Upper lobe of left lung (tissue), 4 donors: ENCODE results near the gene SLC5A6.

ENCODE experiments used
- POLR2A ChIP-seq, 4 donors: fragments of 450-650 bp; IDR thresholded peaks; one replicate each; pipeline ENCODE4 v1.5.1; 2016 to 2017; ENCODE audit warnings: antibody characterized with exemption in 4 of 4, mild to moderate bottlenecking in 2 of 4
- POLR2AphosphoS5 ChIP-seq, 2 donors: sonication (generic); formaldehyde crosslinking; IDR thresholded peaks; one replicate each; pipeline ENCODE4 v1.5.1; 2017; ENCODE audit warnings: antibody characterized with exemption in 2 of 2
- TF ChIP-seq, protein P1 (sequence below), 6 experiments: fragments of 450-650 bp in 4 of 6; fragments of 200-600 bp in 2 of 6; sonication (generic) in 2 of 6; IDR thresholded peaks; one replicate each; pipeline ENCODE4 v1.5.1; 2016 to 2019; ENCODE audit warnings: antibody characterized with exemption in 6 of 6

DNA sequence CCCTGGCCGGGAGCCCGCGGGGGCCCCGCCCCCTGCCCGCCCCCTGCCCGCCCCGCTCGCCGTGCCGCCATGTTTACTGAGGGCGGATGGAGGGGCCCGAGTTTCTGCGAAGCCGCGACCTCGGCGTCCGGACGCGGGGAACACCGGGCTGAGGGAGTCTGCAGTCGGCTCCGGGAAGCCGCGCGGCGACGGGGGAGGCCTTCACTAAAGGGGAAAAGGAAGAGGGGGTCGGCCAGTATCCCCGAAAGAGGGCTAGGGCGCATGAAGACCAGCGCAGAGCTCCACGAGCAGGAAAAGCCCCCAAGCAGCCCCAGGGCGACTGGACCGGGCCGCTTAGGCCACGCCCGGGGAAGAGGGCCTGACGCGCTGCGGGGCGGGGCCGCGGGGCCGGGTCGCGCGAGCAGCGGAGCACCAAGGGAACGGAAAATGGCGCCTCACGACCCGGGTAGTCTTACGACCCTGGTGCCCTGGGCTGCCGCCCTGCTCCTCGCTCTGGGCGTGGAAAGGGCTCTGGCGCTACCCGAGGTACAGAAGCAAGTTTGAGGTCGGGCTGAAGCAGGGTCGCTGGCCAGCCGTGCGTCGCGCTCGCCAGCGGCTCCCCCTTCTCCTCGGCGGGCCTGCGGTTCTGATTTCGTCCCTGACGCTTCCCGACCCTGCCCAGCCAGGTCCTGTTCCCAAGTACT lies at the start of gene SLC5A6, which contains the start of gene ATRAID:
- TF ChIP-seq, protein P1, sequence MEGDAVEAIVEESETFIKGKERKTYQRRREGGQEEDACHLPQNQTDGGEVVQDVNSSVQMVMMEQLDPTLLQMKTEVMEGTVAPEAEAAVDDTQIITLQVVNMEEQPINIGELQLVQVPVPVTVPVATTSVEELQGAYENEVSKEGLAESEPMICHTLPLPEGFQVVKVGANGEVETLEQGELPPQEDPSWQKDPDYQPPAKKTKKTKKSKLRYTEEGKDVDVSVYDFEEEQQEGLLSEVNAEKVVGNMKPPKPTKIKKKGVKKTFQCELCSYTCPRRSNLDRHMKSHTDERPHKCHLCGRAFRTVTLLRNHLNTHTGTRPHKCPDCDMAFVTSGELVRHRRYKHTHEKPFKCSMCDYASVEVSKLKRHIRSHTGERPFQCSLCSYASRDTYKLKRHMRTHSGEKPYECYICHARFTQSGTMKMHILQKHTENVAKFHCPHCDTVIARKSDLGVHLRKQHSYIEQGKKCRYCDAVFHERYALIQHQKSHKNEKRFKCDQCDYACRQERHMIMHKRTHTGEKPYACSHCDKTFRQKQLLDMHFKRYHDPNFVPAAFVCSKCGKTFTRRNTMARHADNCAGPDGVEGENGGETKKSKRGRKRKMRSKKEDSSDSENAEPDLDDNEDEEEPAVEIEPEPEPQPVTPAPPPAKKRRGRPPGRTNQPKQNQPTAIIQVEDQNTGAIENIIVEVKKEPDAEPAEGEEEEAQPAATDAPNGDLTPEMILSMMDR (IDR thresholded peaks at IDR 0.05) = peak in 1 of 6 experiments; percentile 26
- peak; percentile 53 to 97 (median 96) for TF ChIP-seq POLR2A (IDR thresholded peaks at IDR 0.05)
- TF ChIP-seq POLR2AphosphoS5 (IDR thresholded peaks at IDR 0.05) = peak; percentile 86 to 89
